Psoas muscle (tissue), 8 donors: ENCODE measurements around the gene SPATA25. TPM values are rescaled to one million over a fixed set of nuclear protein-coding genes. Genes with fewer than 3 reads are reported as not detected.

ENCODE experiments used
- ATAC-seq, 4 donors: fragments of 200-7000 bp; cut with Tn5 transposase; one replicate each; pipeline ENCODE4 v1.9.1; 2020; ENCODE audit warnings: moderate library complexity in 3 of 4, mild to moderate bottlenecking in 2 of 4
- DNase-seq, 2 donors: peaks; one replicate each; pipeline ENCODE4 v3.0.0-alpha.2; 2020
- H3K27ac ChIP-seq: fragments of 200-600 bp; one replicate; pipeline ENCODE4 v1.8.0; 2022
- H3K27me3 ChIP-seq, 3 donors: fragments of 200-600 bp in 1 of 3; one replicate each; pipeline versions ENCODE4 v1.6.1 to v1.8.0; 2013 to 2022; ENCODE audit warnings: low read length in 2 of 3, mild to moderate bottlenecking in 2 of 3, moderate library complexity in 1 of 3; ENCODE audit not compliant: insufficient read depth in 3 of 3
- H3K36me3 ChIP-seq, 2 donors: fragments of 200-600 bp in 1 of 2; one replicate each; pipeline versions ENCODE4 v1.6.1 to v1.8.0; 2013 to 2022; ENCODE audit warnings: low read depth in 1 of 2, mild to moderate bottlenecking in 1 of 2, moderate library complexity in 1 of 2; ENCODE audit not compliant: insufficient read depth in 1 of 2
- H3K4me1 ChIP-seq: fragments of 200-600 bp; one replicate; pipeline ENCODE4 v1.8.0; 2022
- H3K4me3 ChIP-seq: fragments of 200-600 bp; one replicate; pipeline ENCODE4 v1.8.0; 2022; ENCODE audit warnings: mild to moderate bottlenecking
- H3K9me3 ChIP-seq: fragments of 200-600 bp; one replicate; pipeline ENCODE4 v1.8.0; 2022
- CTCF ChIP-seq: fragments of 200-600 bp; IDR thresholded peaks from one replicate; pipeline ENCODE4 v1.8.0; 2022; ENCODE audit warnings: antibody characterized with exemption
- WGBS, 3 donors: extraction: QIAGEN DNeasy Blood & Tissue Kit; methylation state at CpG; one replicate each; pipeline versions ENCODE4 v1.1.6 to v1.1.7; 2013; 5-methylcytosine and 5-hydroxymethylcytosine counted together
- intact Hi-C, 2 donors: fragments of 100-400 bp; cut with DNase I; formaldehyde crosslinking; loops; one replicate each; pipeline versions ENCODE4 v1.11.0 to v1.14.2; 2022
- polyA plus RNA-seq, 3 donors: library from polyadenylated mRNA; stranded (reverse); fragments of 200-250 nt; gene quantifications; one replicate each; pipeline ENCODE4 v1.2.3, GENCODE V29; 2013
- total RNA-seq, 4 donors: library from RNA; stranded (reverse); fragmentation: NEBNext Ultra II Directional in 2 of 4; extraction: Animal tissue kit (Norgen Biotek cat#: 25700) in 2 of 4; gene quantifications; one replicate each; pipeline versions ENCODE4 v1.2.1 to v1.2.4, GENCODE V29; 2021 to 2023
- donor health status: healthy with polysubstance abuse.
- donor health status: DM: no; HTN: no; CAD: no; lungs with moderate emphysema.
- donor health status: Bipolar disorder and iron deficiency.
- donor health status: healthy.
- donor health status: DM: yes; HTN: yes; CAD: no.
- donor health status: DM: no; HTN: no; CAD: no.
- donor health status: DM: no; HTN: no; CAD: no.
- donor health status: DM: yes; HTN: yes; CAD: no.

The SPATA25 gene
- total and polyA plus RNA-seq, 7 donors: 1.0 to 2.7 (median 1.6) TPM

GRCh38 chr20:45909817-45910669 lies 22.6 kb upstream of the SPATA25 start:
- H3K27ac ChIP-seq: no peak overlapping the region
- H3K9me3 ChIP-seq: no peaks in the 10 kb centered on the region
- intact Hi-C loops: no loop called here
- TF ChIP-seq CTCF: no peak
- H3K27me3 ChIP-seq: peaks cover 0 to 17% (median 4%) of the 10 kb centered on the region in 3 donors
- 77 to 81% (median 79%) methylated on average over 21 to 22 of the region's 22 CpGs for WGBS, 3 donors
- H3K4me1 ChIP-seq: peaks cover 12% of the 10 kb centered on the region
- DNase-seq (no peak), ATAC-seq (no peak)
- H3K4me3 ChIP-seq: peak overlapping the region; percentile 65
- peaks cover 0 to 7% of the 10 kb centered on the region in 2 donors for H3K36me3 ChIP-seq

GRCh38 chr20:45909336-45909808 lies 21.9 kb upstream of the SPATA25 start:
- peaks cover 0 to 7% of the 10 kb centered on the region in 2 donors for H3K36me3 ChIP-seq
- no peak for DNase-seq
- peak overlapping the region; percentile 65 for H3K4me3 ChIP-seq
- H3K4me1 ChIP-seq: peaks cover 12% of the 10 kb centered on the region
- no peak overlapping the region for H3K27ac ChIP-seq
- H3K9me3 ChIP-seq: no peaks in the 10 kb centered on the region
- H3K27me3 ChIP-seq: peaks cover 0 to 17% (median 4%) of the 10 kb centered on the region in 3 donors
- no peak for ATAC-seq
- no peak for TF ChIP-seq CTCF
- intact Hi-C loops: no loop called here
- 79 to 88% (median 86%) methylated on average over 12 of the region's 12 CpGs for whole genome bisulfite sequencing, 3 donors

GRCh38 chr20:45908084-45908483 lies 20.7 kb upstream of the SPATA25 start:
- H3K4me1 ChIP-seq: peaks cover 12% of the 10 kb centered on the region
- no peaks in the 10 kb centered on the region for H3K9me3 ChIP-seq
- no peak overlapping the region for H3K27ac ChIP-seq
- ATAC-seq: no peak
- no peak for TF ChIP-seq CTCF
- 92 to 98% (median 98%) methylated on average over 2 of the region's 2 CpGs for WGBS, 3 donors
- intact Hi-C loops: no loop called here
- H3K4me3 ChIP-seq: no peak overlapping the region
- H3K27me3 ChIP-seq: peaks cover 0 to 17% (median 4%) of the 10 kb centered on the region in 3 donors
- H3K36me3 ChIP-seq: peaks cover 0 to 7% of the 10 kb centered on the region in 2 donors
- DNase-seq: no peak

GRCh38 chr20:45907219-45907948 lies 20.0 kb upstream of the SPATA25 start:
- no peak for ATAC-seq
- Histone ChIP-seq H3K36me3 (peaks cover 0 to 7% of the 10 kb centered on the region in 2 donors), H3K4me3 (no peak overlapping the region), H3K4me1 (peaks cover 12% of the 10 kb centered on the region), H3K27me3 (peaks cover 0 to 13% (median 3%) of the 10 kb centered on the region in 3 donors), H3K27ac (no peak overlapping the region), H3K9me3 (no peaks in the 10 kb centered on the region)
- DNase-seq: no peak
- WGBS, 3 donors: 92 to 93% (median 92%) methylated on average over 17 of the region's 17 CpGs
- no peak for TF ChIP-seq CTCF
- intact Hi-C loops: no loop called here
